ENCODE results near the gene APBB3.
A peak's percentile ranks its signal among the peaks of the same experiment; 100 is the strongest.

Gene APBB3

GRCh38 chr5:140557136-140557805 is 7.1 kb downstream of the APBB3 start, which contains the start of gene SRA1:
SRA1 (minus strand) TSS chr5:140557473; CDS start chr5:140557452, 21 bp downstream.
- H3K4me3 ChIP-seq (replicated peaks; ENCODE audit: low read depth, low read length) = peak within 1 kb of the TSS; percentile 79
- TF ChIP-seq CTCF (IDR thresholded peaks at IDR 0.05; ENCODE audit: low read length, missing control alignments) = no peak
- DNase-seq (ENCODE audit: low read depth) = peak; percentile 91

GRCh38 chr5:140556438-140556837 is 8.0 kb downstream of the APBB3 start:
- peak; percentile 45 for DNase-seq (ENCODE audit: low read depth)
- peak overlapping the region; percentile 79 for H3K4me3 ChIP-seq (replicated peaks; ENCODE audit: low read depth, low read length)
- no peak for TF ChIP-seq CTCF (IDR thresholded peaks at IDR 0.05; ENCODE audit: low read length, missing control alignments)

GRCh38 chr5:140555747-140556312 is 8.6 kb downstream of the APBB3 start:
- H3K4me3 ChIP-seq (replicated peaks; ENCODE audit: low read depth, low read length) = peak overlapping the region; percentile 79
- DNase-seq (ENCODE audit: low read depth) = no peak
- TF ChIP-seq CTCF (IDR thresholded peaks at IDR 0.05; ENCODE audit: low read length, missing control alignments) = no peak

- TF ChIP-seq CTCF (IDR thresholded peaks at IDR 0.05; ENCODE audit: low read length, missing control alignments) = no peak
- H3K4me3 ChIP-seq (replicated peaks; ENCODE audit: low read depth, low read length) = no peak overlapping the region
- peak; percentile 68 for DNase-seq (ENCODE audit: low read depth)
Observed at GRCh38 chr5:140554454-140554853, 9.9 kb downstream of the APBB3 start.

- TF ChIP-seq CTCF (IDR thresholded peaks at IDR 0.05; ENCODE audit: low read length, missing control alignments) = no peak
- DNase-seq (ENCODE audit: low read depth) = no peak
Observed at GRCh38 chr5:140553657-140554056, 10.7 kb downstream of the APBB3 start.

GRCh38 chr5:140551872-140552271 is 12.5 kb downstream of the APBB3 start:
- no peak overlapping the region for H3K4me3 ChIP-seq (replicated peaks; ENCODE audit: low read depth, low read length)
- DNase-seq (ENCODE audit: low read depth) = no peak
- TF ChIP-seq CTCF (IDR thresholded peaks at IDR 0.05; ENCODE audit: low read length, missing control alignments) = no peak

More at GRCh38 chr5:140553657-140554056, 10.7 kb downstream of the APBB3 start:
- H3K4me3 ChIP-seq (replicated peaks; ENCODE audit: low read depth, low read length) = no peak overlapping the region

Measured in fibroblast of pulmonary artery (primary cell).